ENCODE data around the gene TEN1.

GRCh38 chr17:75994802-75995370 is 15.8 kb downstream of the TEN1 start:
- no peak for TF ChIP-seq CTCF (conservative IDR thresholded peaks at IDR 0.05; ENCODE audit: low read depth, low read length)
- no peak for TF ChIP-seq EZH2 (IDR thresholded peaks at IDR 0.05; ENCODE audit: low read length, unreplicated experiment)
